Neural cell (in vitro differentiated cells): Measurements from ENCODE around the gene CDKN1B. TPM values are rescaled to one million over a fixed set of nuclear protein-coding genes. Genes with fewer than 3 reads are reported as not detected.

Experiments used
- H2AFZ ChIP-seq: fragments of 200-600, 300-800 bp; sonication (generic), shearing (Covaris generic); 2 replicates; pipeline ENCODE4 v1.6.0; 2014; ENCODE audit warnings: low read depth, mild to moderate bottlenecking, antibody characterized with exemption, low read length, moderate library complexity
- H3F3A ChIP-seq: fragments of 200-600 bp; shearing (Covaris generic); 2 replicates; pipeline ENCODE4 v1.6.1; 2016; ENCODE audit warnings: mild to moderate bottlenecking, moderate library complexity, mixed read lengths, antibody characterized with exemption, low read length; ENCODE audit not compliant: insufficient read depth, poor library complexity, severe bottlenecking
- H3K27ac ChIP-seq: fragments of 200-600, 300-800 bp; sonication (generic), shearing (Covaris generic); 2 replicates; pipeline ENCODE4 v1.5.1; 2014; ENCODE audit warnings: mild to moderate bottlenecking, low read length, moderate library complexity
- H3K27me3 ChIP-seq: fragments of 300-800, 200-600 bp; sonication (generic), shearing (Covaris generic); 2 replicates; pipeline ENCODE4 v1.6.0; 2014; ENCODE audit warnings: mild to moderate bottlenecking, low read depth, low read length, moderate library complexity; ENCODE audit not compliant: insufficient read depth
- H3K36me3 ChIP-seq: fragments of 300-800, 200-600 bp; sonication (generic), shearing (Covaris generic); 2 replicates; pipeline ENCODE4 v1.5.1; 2014; ENCODE audit warnings: mild to moderate bottlenecking, antibody characterized with exemption, low read length, moderate library complexity; ENCODE audit not compliant: insufficient read depth
- H3K4me2 ChIP-seq: fragments of 300-800, 200-600 bp; sonication (generic), shearing (Covaris generic); 2 replicates; pipeline ENCODE4 v1.6.0; 2014; ENCODE audit warnings: mild to moderate bottlenecking, low read length
- H3K4me3 ChIP-seq: fragments of 300-800, 200-600 bp; sonication (generic), shearing (Covaris generic); 2 replicates; pipeline ENCODE4 v1.5.1; 2014; ENCODE audit warnings: mild to moderate bottlenecking, low read length, moderate library complexity
- H3K79me2 ChIP-seq: fragments of 200-600 bp; shearing (Covaris generic); replicated peaks from 2 replicates; pipeline ENCODE4 v1.6.0; 2014; ENCODE audit warnings: mild to moderate bottlenecking, low read length, moderate library complexity; ENCODE audit not compliant: insufficient read depth
- H3K9ac ChIP-seq: fragments of 300-800, 200-600 bp; sonication (generic), shearing (Covaris generic); 2 replicates; pipeline ENCODE4 v1.6.1; 2016; ENCODE audit warnings: mild to moderate bottlenecking, low read length, mixed read lengths
- H3K9me2 ChIP-seq: fragments of 200-600 bp; shearing (Covaris generic); 2 replicates; pipeline ENCODE4 v1.6.1; 2016; ENCODE audit warnings: mild to moderate bottlenecking, low read length, mixed read lengths; ENCODE audit not compliant: insufficient read depth
- H3K9me3 ChIP-seq: fragments of 200-600, 300-800 bp; sonication (generic), shearing (Covaris generic); 2 replicates; pipeline ENCODE4 v1.6.1; 2016; ENCODE audit warnings: mild to moderate bottlenecking, mixed run types, low read length, moderate library complexity, mixed read lengths
- H4K20me1 ChIP-seq: fragments of 200-600 bp; shearing (Covaris generic); 2 replicates; pipeline ENCODE4 v1.6.1; 2016; ENCODE audit warnings: mild to moderate bottlenecking, mixed run types; ENCODE audit not compliant: insufficient read depth
- CTCF ChIP-seq: fragments of 450-650 bp; IDR thresholded peaks from 2 replicates; pipeline ENCODE4 v1.5.1; 2014; ENCODE audit warnings: antibody characterized with exemption, mild to moderate bottlenecking, moderate library complexity; ENCODE audit not compliant: poor library complexity, severe bottlenecking
- EP300 ChIP-seq: fragments of 450-650 bp; conservative IDR thresholded peaks from 2 replicates; pipeline ENCODE4 v1.6.1; 2014; ENCODE audit warnings: antibody characterized with exemption, mild to moderate bottlenecking, moderate library complexity; ENCODE audit not compliant: poor library complexity, severe bottlenecking
- EZH2 ChIP-seq: fragments of 200-600, 300-800 bp; shearing (Covaris generic), sonication (generic); IDR thresholded peaks from 2 replicates; pipeline ENCODE4 v1.6.1; 2014; ENCODE audit warnings: antibody characterized with exemption, low read length, borderline replicate concordance, mild to moderate bottlenecking; ENCODE audit not compliant: insufficient read depth, poor library complexity, severe bottlenecking
- MXI1 ChIP-seq: fragments of 450-650 bp; conservative IDR thresholded peaks from 2 replicates; pipeline ENCODE4 v1.6.1; 2014; ENCODE audit warnings: antibody characterized with exemption, mild to moderate bottlenecking; ENCODE audit not compliant: poor library complexity, severe bottlenecking
- POLR2AphosphoS5 ChIP-seq: IDR thresholded peaks from 2 replicates; pipeline ENCODE4 v1.6.1; 2012
- RAD21 ChIP-seq: fragments of 450-650 bp; conservative IDR thresholded peaks from 2 replicates; pipeline ENCODE4 v1.6.1; 2014; ENCODE audit warnings: antibody characterized with exemption, mild to moderate bottlenecking, moderate library complexity
- SMC3 ChIP-seq: fragments of 450-650 bp; conservative IDR thresholded peaks from 2 replicates; pipeline ENCODE4 v1.6.1; 2014; ENCODE audit warnings: antibody characterized with exemption, mild to moderate bottlenecking, moderate library complexity; ENCODE audit not compliant: poor library complexity
- TAF1 ChIP-seq: IDR thresholded peaks from 2 replicates; pipeline ENCODE4 v1.6.1; 2012; ENCODE audit warnings: low read depth
- polyA plus RNA-seq: library from polyadenylated mRNA; depleted of rRNA; stranded (reverse); fragments of >200 nt; gene quantifications from 2 replicates; pipeline ENCODE4 v1.2.3, GENCODE V29; 2014
- TF ChIP-seq, protein P1 (sequence below): IDR thresholded peaks from 2 replicates; pipeline ENCODE4 v1.6.1; 2012; ENCODE audit warnings: borderline replicate concordance

The CDKN1B gene
- polyA plus RNA-seq, 1 donor from 2014 or later, result 107 TPM

GRCh38 chr12:12741660-12742059, 24.5 kb downstream of the CDKN1B start:
- TF ChIP-seq RAD21, result no peak
- TF ChIP-seq SMC3, result no peak
- TF ChIP-seq EP300, result no peak
- no peak for TF ChIP-seq TAF1
- TF ChIP-seq, protein P1, sequence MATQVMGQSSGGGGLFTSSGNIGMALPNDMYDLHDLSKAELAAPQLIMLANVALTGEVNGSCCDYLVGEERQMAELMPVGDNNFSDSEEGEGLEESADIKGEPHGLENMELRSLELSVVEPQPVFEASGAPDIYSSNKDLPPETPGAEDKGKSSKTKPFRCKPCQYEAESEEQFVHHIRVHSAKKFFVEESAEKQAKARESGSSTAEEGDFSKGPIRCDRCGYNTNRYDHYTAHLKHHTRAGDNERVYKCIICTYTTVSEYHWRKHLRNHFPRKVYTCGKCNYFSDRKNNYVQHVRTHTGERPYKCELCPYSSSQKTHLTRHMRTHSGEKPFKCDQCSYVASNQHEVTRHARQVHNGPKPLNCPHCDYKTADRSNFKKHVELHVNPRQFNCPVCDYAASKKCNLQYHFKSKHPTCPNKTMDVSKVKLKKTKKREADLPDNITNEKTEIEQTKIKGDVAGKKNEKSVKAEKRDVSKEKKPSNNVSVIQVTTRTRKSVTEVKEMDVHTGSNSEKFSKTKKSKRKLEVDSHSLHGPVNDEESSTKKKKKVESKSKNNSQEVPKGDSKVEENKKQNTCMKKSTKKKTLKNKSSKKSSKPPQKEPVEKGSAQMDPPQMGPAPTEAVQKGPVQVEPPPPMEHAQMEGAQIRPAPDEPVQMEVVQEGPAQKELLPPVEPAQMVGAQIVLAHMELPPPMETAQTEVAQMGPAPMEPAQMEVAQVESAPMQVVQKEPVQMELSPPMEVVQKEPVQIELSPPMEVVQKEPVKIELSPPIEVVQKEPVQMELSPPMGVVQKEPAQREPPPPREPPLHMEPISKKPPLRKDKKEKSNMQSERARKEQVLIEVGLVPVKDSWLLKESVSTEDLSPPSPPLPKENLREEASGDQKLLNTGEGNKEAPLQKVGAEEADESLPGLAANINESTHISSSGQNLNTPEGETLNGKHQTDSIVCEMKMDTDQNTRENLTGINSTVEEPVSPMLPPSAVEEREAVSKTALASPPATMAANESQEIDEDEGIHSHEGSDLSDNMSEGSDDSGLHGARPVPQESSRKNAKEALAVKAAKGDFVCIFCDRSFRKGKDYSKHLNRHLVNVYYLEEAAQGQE, result no peak
- Histone ChIP-seq H4K20me1 (no peaks in the 10 kb centered on the region), H3K4me2 (no peak overlapping the region), H3K36me3 (no peaks in the 10 kb centered on the region), H3F3A (no peaks in the 10 kb centered on the region), H3K27ac (no peak overlapping the region), H3K27me3 (no peaks in the 10 kb centered on the region), H2AFZ (no peak overlapping the region), H3K4me3 (no peak overlapping the region), H3K79me2 (no peaks in the 10 kb centered on the region), H3K9ac (no peak overlapping the region), H3K9me2 (no peaks in the 10 kb centered on the region), H3K9me3 (no peaks in the 10 kb centered on the region)

GRCh38 chr12:12744546-12745305, 27.6 kb downstream of the CDKN1B start:
- Histone ChIP-seq H3K9me3 (no peaks in the 10 kb centered on the region), H3K27ac (no peak overlapping the region), H3K36me3 (no peaks in the 10 kb centered on the region), H3K79me2 (no peaks in the 10 kb centered on the region), H3F3A (no peaks in the 10 kb centered on the region), H3K9me2 (no peaks in the 10 kb centered on the region), H3K4me2 (no peak overlapping the region), H3K9ac (no peak overlapping the region), H3K27me3 (no peaks in the 10 kb centered on the region), H3K4me3 (no peak overlapping the region), H4K20me1 (no peaks in the 10 kb centered on the region), H2AFZ (no peak overlapping the region)
- TF ChIP-seq CTCF (no peak), POLR2AphosphoS5 (no peak), MXI1 (no peak), RAD21 (no peak), EP300 (no peak), EZH2 (no peak), TAF1 (no peak), SMC3 (no peak)
- TF ChIP-seq, protein P1, result no peak
